Effector CD8-positive, alpha-beta T cell (primary cell): Measurements from ENCODE around the gene PLCG1.

Experiments used
- DNase-seq: peaks from one replicate; lab custom pipeline; 2025; lab: John Stamatoyannopoulos, UW

PLCG1 gene

DNA sequence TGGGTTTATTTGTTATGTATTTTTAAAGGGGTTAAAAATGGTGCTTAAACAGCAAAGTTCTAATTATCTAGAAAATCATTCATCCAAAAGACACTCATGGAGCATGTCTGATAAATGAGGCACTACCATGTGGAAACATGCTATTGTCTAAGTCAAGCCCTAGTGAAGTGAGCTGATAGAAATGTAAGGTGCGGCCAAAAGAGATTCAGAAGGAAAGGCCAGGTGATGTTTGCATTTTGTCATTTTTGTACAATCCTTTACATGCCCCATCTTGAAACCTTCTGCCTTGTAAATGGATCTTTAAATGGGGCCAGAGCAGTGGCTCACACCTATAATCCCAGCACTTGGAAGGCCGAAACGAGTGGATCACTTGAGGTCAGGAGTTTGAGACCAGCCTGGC is 77.3 kb downstream of the PLCG1 start:
- DNase-seq, result no peak

DNA sequence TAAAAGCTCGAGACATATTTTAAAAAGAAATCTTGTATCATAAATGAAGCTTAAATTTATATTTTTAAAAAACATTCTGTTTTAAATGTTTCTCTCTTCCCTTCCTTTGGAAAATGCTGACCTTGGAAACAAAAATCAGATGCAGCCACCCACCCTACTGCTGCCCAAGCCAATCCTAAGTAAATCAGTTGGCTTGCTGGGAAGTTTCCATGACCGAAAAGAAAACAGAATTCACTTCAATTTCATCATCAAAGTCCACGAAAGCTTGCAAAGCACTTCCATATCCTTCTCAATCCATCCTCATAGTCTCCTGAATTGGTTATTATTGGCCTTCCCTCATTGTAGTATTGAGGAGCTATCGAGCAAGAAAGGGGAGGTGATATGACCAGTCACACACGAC is 80.1 kb downstream of the PLCG1 start:
- no peak for DNase-seq

DNA sequence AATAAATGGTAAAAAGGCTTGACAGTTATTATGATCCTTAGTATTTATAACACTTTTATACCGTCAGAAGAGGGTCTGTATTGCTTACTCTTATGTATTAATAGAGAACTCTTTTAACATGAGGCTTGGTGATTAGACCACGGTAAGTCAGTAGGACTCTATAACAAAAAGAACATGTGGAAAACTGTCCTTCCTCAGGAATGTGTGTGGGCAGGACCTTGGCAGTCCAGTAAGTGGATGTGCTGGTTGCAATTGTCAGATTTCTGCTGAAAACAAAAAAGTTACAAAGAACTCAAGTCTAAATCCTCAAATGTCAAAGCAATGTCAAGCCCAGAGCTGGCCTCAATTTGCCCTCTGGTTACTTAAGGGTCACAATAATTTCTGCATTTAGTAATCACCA is 81.1 kb downstream of the PLCG1 start:
- no peak for DNase-seq

DNA sequence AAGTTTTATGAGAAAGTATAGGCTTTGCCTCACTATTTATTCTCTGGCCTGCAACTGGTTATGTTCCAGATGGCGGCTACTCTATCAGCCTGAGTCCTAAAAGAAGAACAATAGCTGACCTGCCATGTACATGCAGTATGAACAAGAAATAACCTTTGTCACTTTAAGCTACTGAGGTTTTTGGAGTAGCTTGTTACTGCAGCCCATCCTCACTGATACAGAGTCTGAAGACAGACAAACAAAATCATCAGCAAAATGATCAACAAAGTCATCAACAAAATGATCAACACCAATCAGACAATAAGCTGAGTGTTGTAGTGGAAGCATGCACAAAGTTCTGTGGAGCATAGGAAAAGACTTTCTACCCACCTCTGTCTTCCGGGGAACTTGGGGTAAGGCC is 82.5 kb downstream of the PLCG1 start:
- DNase-seq, result no peak

DNA sequence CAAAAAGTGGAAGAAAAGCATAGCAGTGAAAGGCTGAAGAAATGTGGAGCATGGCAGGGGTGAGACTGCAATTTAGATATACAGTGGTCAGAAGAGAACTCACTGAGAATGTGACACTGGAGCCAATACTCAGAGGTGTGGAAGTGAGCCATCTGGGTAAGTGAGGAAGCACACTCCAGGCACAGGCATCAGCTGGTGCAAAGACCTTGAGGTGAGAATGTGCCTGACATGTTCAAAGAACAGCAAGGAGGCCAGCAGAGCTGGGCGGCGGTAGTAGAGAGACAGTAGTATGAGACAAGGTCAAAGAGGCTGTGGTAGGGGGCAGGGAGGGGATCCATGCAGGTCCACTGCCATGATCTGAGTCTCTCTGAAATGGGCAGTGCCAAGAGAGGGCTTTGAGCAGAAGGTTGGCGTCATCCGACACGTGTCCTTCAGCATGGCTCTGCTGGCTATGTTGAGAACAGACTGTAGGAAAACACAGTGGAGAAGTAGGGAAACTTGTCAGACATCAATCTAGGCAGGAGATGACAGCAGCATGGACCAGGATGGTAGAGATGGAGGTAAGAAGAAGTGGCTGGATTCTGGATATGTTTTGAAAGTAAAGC is 84.4 kb downstream of the PLCG1 start:
- no peak for DNase-seq

DNA sequence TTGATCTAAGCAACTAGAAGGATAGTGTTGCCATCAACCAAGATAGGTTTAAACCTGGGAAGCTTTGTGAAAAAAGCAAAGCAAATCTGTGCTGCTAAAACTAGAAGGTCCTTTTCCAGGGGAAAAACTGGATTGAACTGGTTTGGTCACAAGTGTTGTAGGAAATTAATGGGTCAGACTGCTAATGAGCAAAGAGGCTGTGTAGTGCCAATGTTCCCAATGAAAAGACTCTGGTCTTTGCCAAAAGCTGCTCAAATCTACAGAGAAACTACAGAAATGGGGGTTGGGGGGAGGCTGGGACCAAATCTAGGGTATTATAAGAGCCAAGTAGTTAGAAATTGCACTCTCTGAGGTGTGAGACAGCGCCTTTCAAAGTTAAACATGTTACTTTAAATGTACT is 85.0 kb downstream of the PLCG1 start:
- no peak for DNase-seq

DNA sequence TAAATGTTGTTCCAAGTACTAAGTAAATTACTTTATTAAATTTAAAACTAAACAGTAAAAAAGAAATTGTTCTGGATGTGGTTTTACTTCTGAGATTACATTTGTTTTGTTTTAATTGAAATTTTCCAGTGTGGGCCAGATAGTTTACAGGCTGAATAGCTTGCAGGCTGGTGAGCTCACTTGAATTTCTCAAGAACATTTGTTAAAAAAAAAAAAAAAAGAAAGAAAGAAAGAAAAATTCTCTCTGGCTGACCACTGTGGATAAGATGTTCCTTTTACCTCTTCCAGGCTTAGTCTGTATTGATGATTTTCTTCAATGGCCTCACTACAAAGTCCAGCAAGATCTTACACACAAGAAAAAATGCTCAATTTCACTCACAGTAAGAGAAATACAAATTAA is 85.4 kb downstream of the PLCG1 start:
- DNase-seq, result no peak

DNA sequence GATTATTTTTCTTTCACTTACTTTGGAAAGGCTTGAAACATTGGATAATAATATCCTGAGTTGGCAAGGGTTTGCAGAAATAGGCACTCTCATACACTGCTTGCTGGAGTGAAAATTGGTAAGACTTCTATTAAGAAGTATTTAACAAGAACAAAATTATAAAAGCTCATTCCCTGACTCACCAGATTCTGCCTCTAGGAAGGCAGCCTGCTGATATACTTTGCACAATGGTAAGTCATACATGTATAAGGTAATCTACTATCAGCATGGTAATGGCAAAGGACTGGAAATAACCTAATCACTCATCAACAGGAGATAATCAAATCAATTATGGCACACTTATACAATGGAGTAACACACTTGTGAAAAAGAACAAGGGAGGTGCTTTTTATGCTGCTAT is 85.8 kb downstream of the PLCG1 start:
- DNase-seq, result no peak

DNA sequence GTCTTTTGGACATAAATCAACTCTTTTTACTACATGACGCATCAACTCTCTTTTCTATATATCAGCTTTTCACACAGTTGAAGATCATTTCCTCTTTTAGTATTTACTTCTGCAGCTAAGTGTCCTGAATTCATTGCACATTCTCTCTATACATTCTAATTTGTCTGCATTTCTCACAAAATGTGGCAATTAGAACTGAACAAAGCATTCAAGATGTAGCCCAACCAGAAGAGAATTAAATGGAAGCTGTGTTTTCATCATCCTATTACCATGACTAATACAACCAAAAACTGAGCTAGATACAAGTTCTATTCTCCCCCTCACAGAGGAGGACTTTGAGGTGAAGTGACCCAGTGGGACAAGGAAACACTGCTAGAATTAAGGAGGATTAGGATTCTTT is 86.9 kb downstream of the PLCG1 start:
- DNase-seq, result no peak

DNA sequence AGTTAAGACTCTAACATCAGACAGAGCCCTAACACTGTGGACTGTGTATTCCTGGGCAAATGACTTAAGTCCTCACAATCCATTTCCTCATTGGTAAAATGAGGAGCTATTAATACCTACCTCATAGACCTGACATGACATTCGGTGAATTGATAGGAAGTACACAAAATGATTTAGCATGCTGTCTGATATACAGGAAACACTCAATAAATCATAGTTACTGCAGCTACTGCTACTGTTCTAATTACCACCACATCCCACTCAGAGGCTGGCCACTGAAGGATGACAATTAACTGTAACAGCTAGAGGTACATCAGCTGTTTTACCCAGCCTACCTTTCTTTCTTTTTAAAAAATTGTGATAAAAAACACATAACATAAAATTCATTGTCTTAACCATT is 87.7 kb downstream of the PLCG1 start:
- DNase-seq, result no peak

DNA sequence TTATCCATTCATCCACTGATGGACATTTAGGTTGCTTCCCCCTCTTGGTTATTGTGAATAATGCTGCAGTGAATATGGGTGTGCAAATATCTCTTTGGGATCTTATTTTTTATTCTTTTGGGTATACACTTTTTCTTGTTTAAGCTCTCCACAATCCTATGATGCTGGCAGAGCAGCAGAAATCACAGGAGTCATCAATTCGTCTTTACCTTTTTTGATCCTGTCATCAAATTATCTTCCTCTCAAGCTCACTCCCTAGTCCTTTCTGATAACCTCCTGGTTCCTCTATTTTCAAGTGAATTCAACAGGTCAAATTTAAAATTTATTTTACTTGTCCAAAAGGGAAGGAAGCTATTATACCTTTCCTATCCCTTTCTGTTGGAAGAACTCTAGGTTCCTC is 89.1 kb downstream of the PLCG1 start:
- no peak for DNase-seq
